Mesodermal cell (in vitro differentiated cells): ENCODE measurements around the gene CXCL6.

ENCODE experiments used
- H3K27ac ChIP-seq: 2 replicates; pipeline ENCODE4 v1.7.0; 2013; ENCODE audit warnings: mild to moderate bottlenecking, low read depth, low read length, moderate library complexity; ENCODE audit not compliant: severe bottlenecking
- H3K36me3 ChIP-seq: 2 replicates; pipeline ENCODE4 v1.7.1; 2013; ENCODE audit warnings: mild to moderate bottlenecking, low read length, moderate library complexity; ENCODE audit not compliant: control insufficient read depth, insufficient read depth
- H3K4me1 ChIP-seq: one replicate; pipeline ENCODE4 v1.7.1; 2013; ENCODE audit warnings: mild to moderate bottlenecking, low read length; ENCODE audit not compliant: insufficient read depth, control insufficient read depth, poor library complexity, severe bottlenecking
- H3K4me3 ChIP-seq: 2 replicates; pipeline ENCODE4 v1.7.0; 2013; ENCODE audit warnings: low read length, control low read depth, mild to moderate bottlenecking; ENCODE audit not compliant: insufficient read depth, poor library complexity, severe bottlenecking; ENCODE audit errors: extremely low read depth
- H3K9me3 ChIP-seq: 2 replicates; pipeline ENCODE4 v1.7.1; 2013; ENCODE audit warnings: mild to moderate bottlenecking, low read length, moderate library complexity; ENCODE audit not compliant: control insufficient read depth
- WGBS, 2 experiments: methylation state at CpG; one replicate each; pipeline ENCODE4 v1.1.5; 2013; ENCODE audit warnings: missing lambda C conversion rate in 2 of 2; ENCODE audit not compliant: insufficient coverage in 2 of 2; 5-methylcytosine and 5-hydroxymethylcytosine counted together

Gene CXCL6

DNA sequence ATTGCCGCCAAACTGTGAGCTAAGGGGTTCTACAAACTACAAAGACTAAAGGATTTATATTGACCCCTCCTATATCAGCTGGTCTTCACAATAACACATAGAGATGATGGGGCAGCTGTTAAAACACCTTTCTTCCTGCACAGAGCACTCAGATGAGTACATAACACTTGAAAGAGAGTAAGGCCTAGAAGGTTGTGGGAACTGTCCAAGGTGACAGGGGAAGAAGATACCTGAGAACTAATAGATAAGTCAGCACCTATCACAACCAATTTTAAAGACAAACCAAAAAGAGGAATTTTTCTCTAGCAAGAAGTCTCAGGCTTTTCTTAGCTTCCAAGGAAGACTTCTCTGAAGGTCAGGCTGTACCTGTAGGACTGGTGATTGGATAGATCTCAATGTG, 19.1 kb upstream of the CXCL6 start:
- no peak overlapping the region for H3K4me3 ChIP-seq
- H3K27ac ChIP-seq = no peak overlapping the region
- WGBS, 2 experiments = no CpG with 5 or more reads among the region's 1 CpG
- no peaks in the 10 kb centered on the region for H3K36me3 ChIP-seq
- no peaks in the 10 kb centered on the region for H3K4me1 ChIP-seq
- H3K9me3 ChIP-seq = no peaks in the 10 kb centered on the region

DNA sequence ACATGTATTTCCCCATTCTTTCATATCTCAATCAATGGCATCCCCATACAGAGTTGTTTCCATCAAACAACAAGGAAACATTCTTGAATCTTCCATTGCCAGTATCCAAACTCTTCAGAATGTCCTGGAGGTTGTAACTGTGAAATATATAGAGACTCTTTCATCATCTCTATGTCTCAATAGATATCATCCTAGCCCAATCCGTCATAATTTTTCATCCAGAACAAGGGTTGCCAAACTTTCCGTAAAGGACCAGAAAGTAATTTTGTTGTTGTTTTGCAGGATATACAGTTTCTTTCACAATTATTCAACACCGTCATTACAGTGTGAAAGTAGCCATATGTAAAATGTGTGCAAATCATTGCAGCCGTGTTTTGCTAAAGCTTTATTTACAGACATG, 15.2 kb upstream of the CXCL6 start:
- Histone ChIP-seq H3K36me3 (no peaks in the 10 kb centered on the region), H3K4me1 (no peaks in the 10 kb centered on the region), H3K9me3 (no peaks in the 10 kb centered on the region), H3K4me3 (no peak overlapping the region), H3K27ac (no peak overlapping the region)
- 74 to 100% methylated on average over 1 to 2 of the region's 4 CpGs for WGBS, 2 experiments

DNA sequence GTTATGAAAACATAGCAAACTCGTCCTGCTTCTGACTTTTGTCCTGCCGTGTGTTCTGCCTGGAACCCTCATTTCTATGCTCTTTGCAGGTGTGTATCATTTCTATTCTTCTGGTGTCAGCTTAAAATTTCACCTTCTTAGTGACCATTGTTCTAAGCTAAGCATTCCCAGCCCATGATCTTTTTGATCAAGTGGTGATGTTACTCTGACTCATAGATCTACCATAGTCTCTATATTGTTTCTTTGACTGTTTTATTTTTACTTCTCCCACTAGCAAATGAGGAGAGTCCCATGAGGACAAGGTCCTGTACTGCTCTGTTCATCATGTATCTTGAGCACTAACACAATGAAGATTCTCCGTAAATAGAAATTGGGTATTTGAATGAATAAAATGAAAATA, 14.1 kb upstream of the CXCL6 start:
- H3K9me3 ChIP-seq = no peaks in the 10 kb centered on the region
- 93 to 100% methylated on average over 2 of the region's 3 CpGs for WGBS, 2 experiments
- no peaks in the 10 kb centered on the region for H3K4me1 ChIP-seq
- no peak overlapping the region for H3K4me3 ChIP-seq
- no peak overlapping the region for H3K27ac ChIP-seq
- no peaks in the 10 kb centered on the region for H3K36me3 ChIP-seq

DNA sequence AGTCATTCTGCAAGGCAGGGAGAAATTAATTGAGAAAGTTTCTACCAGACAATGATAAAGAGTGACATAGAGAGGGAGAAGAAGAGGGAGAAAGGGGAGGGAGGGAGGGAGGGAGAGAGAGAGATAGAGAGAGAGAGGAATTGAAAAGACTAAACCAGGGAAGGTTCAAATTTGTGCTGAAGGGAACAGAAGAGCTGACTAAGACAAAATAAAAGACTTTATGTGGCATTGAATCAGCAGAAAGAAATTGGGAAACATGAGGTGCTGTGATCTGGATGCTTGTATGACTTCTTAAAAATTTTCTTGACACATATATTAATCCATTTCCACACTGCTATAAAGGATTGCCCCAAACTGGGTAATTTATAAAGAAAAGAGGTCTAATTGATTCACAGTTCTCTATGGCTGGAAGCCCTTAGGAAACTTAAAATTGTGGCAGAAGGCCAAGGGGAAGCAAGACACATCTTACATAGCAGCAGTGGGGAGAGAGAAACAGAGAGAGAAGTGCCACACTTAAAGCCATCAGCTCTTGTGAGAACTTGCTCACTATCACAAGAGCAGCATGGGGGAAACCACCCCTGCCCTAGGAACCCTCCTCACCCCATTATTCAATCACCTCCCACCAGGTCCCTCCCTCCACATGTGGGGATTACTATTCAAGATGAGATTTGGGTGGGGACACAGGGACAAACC, 13.5 kb upstream of the CXCL6 start:
- Histone ChIP-seq H3K4me3 (no peak overlapping the region), H3K36me3 (no peaks in the 10 kb centered on the region), H3K4me1 (no peaks in the 10 kb centered on the region), H3K9me3 (no peaks in the 10 kb centered on the region), H3K27ac (no peak overlapping the region)

DNA sequence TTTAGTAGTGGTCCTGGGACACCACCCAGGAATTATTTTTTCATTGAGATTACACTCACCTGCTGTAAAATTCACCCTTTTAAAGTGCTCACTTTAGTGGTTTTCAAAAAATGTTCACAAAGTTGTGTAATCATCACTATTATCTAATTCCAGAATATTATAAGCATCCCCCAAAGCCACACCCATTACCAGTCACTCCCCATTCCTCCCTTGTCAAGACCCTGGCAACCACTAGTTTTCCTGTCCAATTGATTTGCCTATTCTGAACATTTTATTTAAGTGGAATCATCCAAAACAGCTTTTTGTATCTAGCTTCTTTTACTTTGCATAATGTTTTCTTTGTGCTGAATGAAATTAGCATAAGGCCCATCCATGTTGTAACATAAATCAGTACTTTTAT, 12.7 kb upstream of the CXCL6 start:
- Histone ChIP-seq H3K36me3 (no peaks in the 10 kb centered on the region), H3K4me1 (no peaks in the 10 kb centered on the region), H3K9me3 (no peaks in the 10 kb centered on the region), H3K4me3 (no peak overlapping the region), H3K27ac (no peak overlapping the region)

DNA sequence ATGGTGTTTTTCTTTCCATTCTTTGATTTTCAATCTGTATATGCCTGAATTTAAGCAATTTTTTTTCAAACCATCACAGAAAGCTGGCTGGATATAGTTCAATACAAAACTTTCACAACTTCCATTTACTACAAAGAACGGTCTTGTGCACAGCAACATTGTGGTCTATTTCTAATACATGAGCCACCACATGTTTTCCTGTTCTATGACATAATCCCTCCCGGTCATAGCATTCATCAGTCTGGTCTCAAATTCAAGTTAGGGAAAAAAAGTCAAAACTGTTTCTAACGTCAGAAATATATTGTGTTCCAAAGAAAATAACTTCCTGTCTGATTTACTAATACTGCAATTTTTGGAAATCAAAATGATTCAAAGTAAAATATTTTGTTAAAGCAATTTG, 7.5 kb upstream of the CXCL6 start:
- Histone ChIP-seq H3K4me1 (no peaks in the 10 kb centered on the region), H3K36me3 (no peaks in the 10 kb centered on the region), H3K4me3 (no peak overlapping the region), H3K9me3 (no peaks in the 10 kb centered on the region), H3K27ac (no peak overlapping the region)
- WGBS, 2 experiments = 81 to 100% methylated on average over 1 to 2 of the region's 3 CpGs

- no CpG with 5 or more reads among the region's 2 CpGs for WGBS, 2 experiments
- Histone ChIP-seq H3K4me1 (no peaks in the 10 kb centered on the region), H3K27ac (no peak overlapping the region), H3K36me3 (no peaks in the 10 kb centered on the region), H3K9me3 (no peaks in the 10 kb centered on the region), H3K4me3 (no peak overlapping the region)
Measured at GRCh38 chr4:73831569-73831968, 4.9 kb upstream of the CXCL6 start.

- Histone ChIP-seq H3K36me3 (no peaks in the 10 kb centered on the region), H3K9me3 (no peaks in the 10 kb centered on the region), H3K27ac (no peak overlapping the region), H3K4me3 (no peak overlapping the region), H3K4me1 (no peaks in the 10 kb centered on the region)
- 57 to 100% methylated on average over 1 of the region's 1 CpG for WGBS, 2 experiments
Measured at GRCh38 chr4:73832651-73833237, 3.7 kb upstream of the CXCL6 start.

DNA sequence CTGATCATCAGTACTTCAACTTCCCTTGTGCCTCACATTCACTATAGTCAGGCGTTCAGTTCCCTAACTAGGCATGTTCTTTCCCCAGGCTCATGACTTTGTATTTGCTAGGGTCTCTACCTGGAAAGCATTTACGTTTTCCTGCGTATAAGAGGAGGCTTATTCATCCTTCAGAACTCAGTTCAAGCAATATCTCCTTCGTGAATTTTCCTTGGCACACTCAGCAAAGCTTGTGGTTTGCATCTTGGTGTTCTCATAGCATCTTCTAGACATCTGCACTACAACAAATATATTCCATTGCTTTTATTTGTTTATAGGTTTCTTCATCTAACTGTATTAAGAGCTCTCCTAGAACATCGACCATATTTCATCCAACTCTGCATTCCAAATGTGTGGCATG, 2.6 kb downstream of the CXCL6 start:
- WGBS, 2 experiments = 81 to 93% methylated on average over 3 of the region's 5 CpGs
- Histone ChIP-seq H3K4me1 (no peaks in the 10 kb centered on the region), H3K27ac (no peak overlapping the region)

DNA sequence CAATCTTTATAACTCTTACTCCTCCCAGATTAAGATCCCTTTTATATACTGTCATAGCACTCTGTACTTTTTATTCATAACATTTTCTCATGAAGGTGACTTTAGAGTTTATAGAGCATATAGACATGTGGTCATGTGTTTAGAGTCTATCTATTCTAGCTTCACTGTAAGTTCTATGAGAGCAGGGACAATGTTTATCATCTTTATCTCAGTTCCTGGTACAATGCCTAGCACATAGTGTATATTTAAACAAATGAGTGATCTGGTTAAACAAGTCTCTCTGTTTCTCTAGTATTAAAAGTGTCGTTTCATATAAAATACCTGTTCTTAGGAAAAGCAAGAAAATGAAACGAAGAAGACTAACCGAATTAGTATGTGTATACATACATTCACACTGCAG, 3.2 kb downstream of the CXCL6 start:
- Histone ChIP-seq H3K36me3 (no peaks in the 10 kb centered on the region), H3K4me1 (no peaks in the 10 kb centered on the region), H3K4me3 (no peak overlapping the region), H3K27ac (no peak overlapping the region), H3K9me3 (no peaks in the 10 kb centered on the region)
- WGBS, 2 experiments = no CpG with 5 or more reads among the region's 3 CpGs

More for the DNA sequence above, 2.6 kb downstream of the CXCL6 start:
- no peak overlapping the region for H3K4me3 ChIP-seq
- no peaks in the 10 kb centered on the region for H3K36me3 ChIP-seq
- H3K9me3 ChIP-seq = no peaks in the 10 kb centered on the region

DNA sequence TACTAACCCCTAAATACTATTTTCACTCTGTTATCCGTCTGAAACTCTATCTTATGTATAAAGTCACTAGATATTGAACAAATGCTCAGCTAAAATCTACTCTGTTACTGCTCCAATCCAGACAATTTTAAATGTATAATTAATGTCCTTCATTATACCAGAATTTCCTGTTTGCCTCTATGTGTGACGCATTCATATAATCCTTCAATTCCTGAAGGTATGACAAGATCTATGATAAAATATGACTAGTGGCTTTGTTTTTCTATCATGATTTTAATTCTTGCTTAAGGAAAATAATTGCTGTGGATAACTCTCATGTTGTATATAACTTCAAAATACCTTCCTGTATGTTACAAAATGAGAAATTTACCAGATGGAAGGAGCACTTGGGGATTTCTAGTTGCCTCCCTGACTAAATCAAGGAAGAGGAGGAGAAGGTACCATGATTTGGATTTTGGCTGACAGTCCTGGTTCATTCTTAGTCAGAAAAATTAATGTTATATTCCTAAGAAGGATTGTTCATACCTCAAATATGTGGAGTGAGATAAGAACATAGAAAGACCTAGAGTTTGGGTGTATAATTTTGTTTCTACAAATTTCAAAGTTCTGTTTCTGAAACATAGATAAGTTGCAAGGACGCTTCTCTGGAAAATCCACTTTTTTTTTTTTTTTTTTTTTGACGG, 4.9 kb downstream of the CXCL6 start:
- Histone ChIP-seq H3K9me3 (no peaks in the 10 kb centered on the region), H3K27ac (no peak overlapping the region), H3K36me3 (no peaks in the 10 kb centered on the region), H3K4me3 (no peak overlapping the region), H3K4me1 (no peaks in the 10 kb centered on the region)
- 43 to 100% methylated on average over 1 to 2 of the region's 4 CpGs for WGBS, 2 experiments
